HG02763 (cell line): ENCODE results near the gene TAF4B.
"Not testable (repeated sequence)": the region's sequence is repeated elsewhere in the genome, so short reads cannot be mapped to it uniquely, and the experiment has no call there.

Source experiments
- ATAC-seq: cut with Tn5 transposase; IDR thresholded peaks from one replicate; pipeline ENCODE4 v1.9.1; 2021; ENCODE audit warnings: mild to moderate bottlenecking, moderate library complexity; ENCODE audit not compliant: unreplicated experiment

Gene TAF4B

GRCh38 chr18:26370037-26370436 lies 143.8 kb downstream of the TAF4B start:
- ATAC-seq: no peak

- ATAC-seq: no peak
These were observed 149.9 kb downstream of the TAF4B start for GRCh38 chr18:26376105-26376504.

GRCh38 chr18:26378701-26379100 lies 152.5 kb downstream of the TAF4B start:
- no peak for ATAC-seq

GRCh38 chr18:26381555-26381954 lies 155.3 kb downstream of the TAF4B start:
- not testable (repeated sequence) for ATAC-seq

GRCh38 chr18:26383454-26384270 lies 157.4 kb downstream of the TAF4B start:
- ATAC-seq: peak; percentile 53

- no peak for ATAC-seq
These were observed 159.8 kb downstream of the TAF4B start for GRCh38 chr18:26386002-26386401.

- ATAC-seq: no peak
These were observed 160.2 kb downstream of the TAF4B start for GRCh38 chr18:26386441-26386840.

- no peak for ATAC-seq
These were observed 167.9 kb downstream of the TAF4B start for GRCh38 chr18:26394047-26394654.

GRCh38 chr18:26397019-26397418 lies 170.8 kb downstream of the TAF4B start:
- no peak for ATAC-seq

GRCh38 chr18:26403491-26403890 lies 177.2 kb downstream of the TAF4B start:
- no peak for ATAC-seq

GRCh38 chr18:26405190-26405801 lies 179.1 kb downstream of the TAF4B start:
- ATAC-seq: peak; percentile 86

- ATAC-seq: no peak
These were observed 180.1 kb downstream of the TAF4B start for GRCh38 chr18:26406324-26406723.

GRCh38 chr18:26406854-26407517 lies 180.7 kb downstream of the TAF4B start:
- no peak for ATAC-seq

- ATAC-seq: no peak
These were observed 181.7 kb downstream of the TAF4B start for GRCh38 chr18:26407736-26408601.

- no peak for ATAC-seq
These were observed 182.8 kb downstream of the TAF4B start for GRCh38 chr18:26409091-26409490.

GRCh38 chr18:26414901-26415440 lies 188.7 kb downstream of the TAF4B start:
- no peak for ATAC-seq

GRCh38 chr18:26415631-26416030 lies 189.4 kb downstream of the TAF4B start:
- ATAC-seq: no peak

- ATAC-seq: no peak
These were observed 190.5 kb downstream of the TAF4B start for GRCh38 chr18:26416652-26417150.

GRCh38 chr18:26417190-26417589 lies 190.9 kb downstream of the TAF4B start:
- no peak for ATAC-seq

GRCh38 chr18:26418225-26418624 lies 192.0 kb downstream of the TAF4B start:
- ATAC-seq: no peak
